Astrocyte of the spinal cord (primary cell): ENCODE data around the gene HSPA1B.

Experiments used
- DNase-seq: peaks from one replicate; pipeline ENCODE4 v3.0.0; 2011; ENCODE audit warnings: low read depth, low spot score
- H3K4me3 ChIP-seq: 2 replicates; pipeline ENCODE4 v1.5.1; 2011; ENCODE audit warnings: low read depth, mild to moderate bottlenecking, low read length, moderate library complexity
- CTCF ChIP-seq: IDR thresholded peaks from 2 replicates; pipeline ENCODE4 v1.5.1; 2012; ENCODE audit warnings: low read depth, mild to moderate bottlenecking, low read length, inconsistent platforms
- in situ Hi-C: cut with HindIII; loops from 2 replicates; pipeline ENCODE4 v1.10.0; 2017; ENCODE audit warnings: low sequenced_read_pairs

HSPA1B gene

GRCh38 chr6:31827286-31828079 lies at the start of gene HSPA1B:
Gene HSPA1B, plus strand, starts transcription at chr6:31827738. Its CDS starts 213 bp downstream, at chr6:31827951.
- H3K4me3 ChIP-seq, result peak within 1 kb of the TSS; percentile 76
- in situ Hi-C loops, result no loop called here
- peak; percentile 100 for DNase-seq
- no peak for TF ChIP-seq CTCF

- in situ Hi-C loops, result no loop called here
These were observed 49.3 kb upstream of the HSPA1B start for GRCh38 chr6:31778193-31778592.

GRCh38 chr6:31778999-31779885 lies 48.3 kb upstream of the HSPA1B start:
- DNase-seq, result no peak
- in situ Hi-C loops, result no loop called here
- TF ChIP-seq CTCF, result no peak
- H3K4me3 ChIP-seq, result no peak overlapping the region

More at GRCh38 chr6:31778193-31778592, 49.3 kb upstream of the HSPA1B start:
- H3K4me3 ChIP-seq, result no peak overlapping the region
- no peak for TF ChIP-seq CTCF
- no peak for DNase-seq

- no peak for DNase-seq
- in situ Hi-C loops, result no loop called here
- no peak for TF ChIP-seq CTCF
- H3K4me3 ChIP-seq, result no peak overlapping the region
These were observed 47.6 kb upstream of the HSPA1B start for GRCh38 chr6:31779908-31780307.

- in situ Hi-C loops, result no loop called here
- no peak overlapping the region for H3K4me3 ChIP-seq
- TF ChIP-seq CTCF, result no peak
- DNase-seq, result no peak
These were observed 46.9 kb upstream of the HSPA1B start for GRCh38 chr6:31780507-31781243.
